Gastrocnemius medialis (tissue), 4 donors: ENCODE data around the gene MCF2L. TPM values are rescaled to one million over a fixed set of nuclear protein-coding genes. Genes with fewer than 3 reads are reported as not detected.

Experiments used
- ATAC-seq, 2 donors: fragments of 150-250 bp; one replicate each; pipeline ENCODE4 v1.9.1; 2016
- DNase-seq, 2 donors: peaks; one replicate each; pipeline ENCODE4 v3.0.0-alpha.2; 2019
- H3K27ac ChIP-seq, 4 donors: fragments of 200-600 bp; sonication (generic); 1 replicate in 1 of 4; 2 replicates in 3 of 4; pipeline ENCODE4 v1.5.1; 2016 to 2018; ENCODE audit warnings: mild to moderate bottlenecking in 2 of 4, moderate library complexity in 1 of 4
- H3K27me3 ChIP-seq, 3 donors: fragments of 200-600 bp; sonication (generic) in 2 of 3; 1 replicate in 1 of 3; 2 replicates in 2 of 3; pipeline versions ENCODE4 v1.5.1 to v1.6.0; 2016 to 2019; ENCODE audit warnings: mild to moderate bottlenecking in 1 of 3, moderate library complexity in 1 of 3
- H3K36me3 ChIP-seq, 2 donors: fragments of 200-600 bp; sonication (generic) in 1 of 2; one replicate each; pipeline ENCODE4 v1.5.1; 2017 to 2018
- H3K4me1 ChIP-seq, 2 donors: fragments of 200-600 bp; sonication (generic) in 1 of 2; one replicate each; pipeline ENCODE4 v1.5.1; 2016 to 2017; ENCODE audit warnings: mild to moderate bottlenecking in 2 of 2
- H3K4me3 ChIP-seq, 4 donors: fragments of 200-600 bp; sonication (generic) in 3 of 4; 1 replicate in 1 of 4; 2 replicates in 3 of 4; pipeline ENCODE4 v1.5.1; 2016 to 2019; ENCODE audit warnings: mild to moderate bottlenecking in 2 of 4
- H3K9me3 ChIP-seq, 3 donors: fragments of 200-600 bp; sonication (generic) in 2 of 3; 1 replicate in 1 of 3; 2 replicates in 2 of 3; pipeline ENCODE4 v1.5.1; 2016 to 2019
- POLR2A ChIP-seq, 2 donors: fragments of 450-650 bp; IDR thresholded peaks; one replicate each; pipeline ENCODE4 v1.6.1; 2017; ENCODE audit warnings: antibody characterized with exemption in 2 of 2, mild to moderate bottlenecking in 2 of 2, moderate library complexity in 2 of 2
- in situ Hi-C, 4 donors: fragments of 200-750 bp; cut with MboI; loops; one replicate each; pipeline versions ENCODE4 v1.15.0 to v1.8.0; 2017; ENCODE audit warnings: low sequenced_read_pairs in 4 of 4
- intact Hi-C: fragments of 100-400 bp; cut with DNase I; formaldehyde crosslinking; loops from one replicate; pipeline ENCODE4 v1.15.1; 2023; ENCODE audit warnings: low total_unique reads
- total RNA-seq, 4 donors: library from RNA; depleted of rRNA; stranded (reverse); fragments of >200 nt; gene quantifications; one replicate each; pipeline versions ENCODE4 v1.1.0 to v1.2.3, GENCODE V29; 2016
- TF ChIP-seq, protein P1 (sequence below), 5 experiments: fragments of 450-650 bp in 3 of 5; fragments of 200-600 bp in 2 of 5; sonication (generic) in 2 of 5; IDR thresholded peaks in 4 of 5; conservative IDR thresholded peaks in 1 of 5; 1 replicate in 4 of 5; 2 replicates in 1 of 5; pipeline ENCODE4 v1.5.1; 2016 to 2019; ENCODE audit warnings: antibody characterized with exemption in 5 of 5, mild to moderate bottlenecking in 3 of 5, moderate library complexity in 3 of 5

MCF2L gene
- total RNA-seq, 4 donors from 2014 or later = 16.1 to 21.2 (median 19.4) TPM

DNA sequence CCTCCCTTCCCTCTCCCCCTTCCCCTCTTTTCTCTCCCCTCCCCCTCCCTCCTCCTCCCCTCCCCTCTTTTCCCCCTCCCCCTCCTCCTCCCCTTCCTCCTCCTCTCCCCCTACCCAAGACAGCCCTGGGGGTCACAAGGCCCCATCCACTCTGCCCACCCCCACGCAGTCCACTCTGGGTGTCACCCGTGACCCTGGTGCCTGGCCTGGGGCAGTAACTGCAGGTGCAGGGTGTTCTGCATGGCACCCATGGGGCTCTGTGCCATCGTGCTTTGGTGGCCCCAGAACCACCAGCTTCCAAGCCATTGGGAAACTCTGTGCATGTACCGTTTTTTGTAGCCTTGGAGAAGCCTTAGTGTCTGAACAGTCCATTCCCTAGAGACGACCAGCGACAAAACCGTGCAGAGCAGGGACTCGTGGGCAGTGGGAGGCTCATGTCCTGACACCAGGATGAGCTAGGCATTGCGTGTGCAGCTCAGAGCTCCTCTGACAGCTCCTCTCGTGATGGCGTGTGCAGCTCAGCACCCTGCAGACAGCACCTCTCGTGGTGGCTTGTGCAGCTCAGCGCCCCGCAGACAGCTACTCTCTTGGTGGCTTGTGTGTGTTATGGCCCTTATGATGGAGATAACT lies 92.9 kb downstream of the MCF2L start:
- ATAC-seq (no peak), DNase-seq (no peak)
- H3K4me3 ChIP-seq = no peak overlapping the region
- in situ Hi-C loops (no loop called here), intact Hi-C loops (no loop called here)
- no peaks in the 10 kb centered on the region for H3K36me3 ChIP-seq
- TF ChIP-seq, protein P1, sequence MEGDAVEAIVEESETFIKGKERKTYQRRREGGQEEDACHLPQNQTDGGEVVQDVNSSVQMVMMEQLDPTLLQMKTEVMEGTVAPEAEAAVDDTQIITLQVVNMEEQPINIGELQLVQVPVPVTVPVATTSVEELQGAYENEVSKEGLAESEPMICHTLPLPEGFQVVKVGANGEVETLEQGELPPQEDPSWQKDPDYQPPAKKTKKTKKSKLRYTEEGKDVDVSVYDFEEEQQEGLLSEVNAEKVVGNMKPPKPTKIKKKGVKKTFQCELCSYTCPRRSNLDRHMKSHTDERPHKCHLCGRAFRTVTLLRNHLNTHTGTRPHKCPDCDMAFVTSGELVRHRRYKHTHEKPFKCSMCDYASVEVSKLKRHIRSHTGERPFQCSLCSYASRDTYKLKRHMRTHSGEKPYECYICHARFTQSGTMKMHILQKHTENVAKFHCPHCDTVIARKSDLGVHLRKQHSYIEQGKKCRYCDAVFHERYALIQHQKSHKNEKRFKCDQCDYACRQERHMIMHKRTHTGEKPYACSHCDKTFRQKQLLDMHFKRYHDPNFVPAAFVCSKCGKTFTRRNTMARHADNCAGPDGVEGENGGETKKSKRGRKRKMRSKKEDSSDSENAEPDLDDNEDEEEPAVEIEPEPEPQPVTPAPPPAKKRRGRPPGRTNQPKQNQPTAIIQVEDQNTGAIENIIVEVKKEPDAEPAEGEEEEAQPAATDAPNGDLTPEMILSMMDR (IDR thresholded peaks at IDR 0.05 in 4 of 5, conservative IDR thresholded peaks at IDR 0.05 in 1 of 5) = no peak
- no peak for TF ChIP-seq POLR2A (IDR thresholded peaks at IDR 0.05)
- no peaks in the 10 kb centered on the region for H3K27me3 ChIP-seq
- no peaks in the 10 kb centered on the region for H3K9me3 ChIP-seq
- H3K27ac ChIP-seq = no peak overlapping the region
- no peaks in the 10 kb centered on the region for H3K4me1 ChIP-seq

DNA sequence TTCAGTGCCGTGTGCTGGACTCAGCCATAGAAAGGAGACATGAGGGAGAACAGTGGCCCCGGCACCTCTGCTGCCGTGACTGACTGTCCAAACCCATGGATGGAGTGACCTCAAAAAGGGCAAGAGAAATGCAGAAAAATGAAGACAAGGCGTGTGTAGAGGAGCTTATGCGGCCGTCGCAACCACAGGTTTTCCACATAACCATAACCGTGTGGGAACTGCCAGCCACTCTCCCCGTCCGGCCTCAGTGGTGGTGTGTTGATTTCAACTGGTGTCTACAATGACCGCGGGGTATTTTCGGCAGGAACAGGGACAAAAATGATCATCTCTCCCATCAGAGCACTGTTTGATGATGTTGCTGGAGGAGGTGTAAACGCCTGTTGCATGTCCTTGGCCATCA lies 93.7 kb downstream of the MCF2L start:
- H3K27ac ChIP-seq = no peak overlapping the region
- no peak overlapping the region for H3K4me3 ChIP-seq
- H3K36me3 ChIP-seq = no peaks in the 10 kb centered on the region
- DNase-seq (no peak), ATAC-seq (no peak)
- no peak for TF ChIP-seq POLR2A (IDR thresholded peaks at IDR 0.05)
- TF ChIP-seq, protein P1 (IDR thresholded peaks at IDR 0.05 in 4 of 5, conservative IDR thresholded peaks at IDR 0.05 in 1 of 5) = no peak
- no peaks in the 10 kb centered on the region for H3K27me3 ChIP-seq
- in situ Hi-C loops (no loop called here), intact Hi-C loops (no loop called here)
- H3K4me1 ChIP-seq = no peaks in the 10 kb centered on the region
- H3K9me3 ChIP-seq = no peaks in the 10 kb centered on the region

DNA sequence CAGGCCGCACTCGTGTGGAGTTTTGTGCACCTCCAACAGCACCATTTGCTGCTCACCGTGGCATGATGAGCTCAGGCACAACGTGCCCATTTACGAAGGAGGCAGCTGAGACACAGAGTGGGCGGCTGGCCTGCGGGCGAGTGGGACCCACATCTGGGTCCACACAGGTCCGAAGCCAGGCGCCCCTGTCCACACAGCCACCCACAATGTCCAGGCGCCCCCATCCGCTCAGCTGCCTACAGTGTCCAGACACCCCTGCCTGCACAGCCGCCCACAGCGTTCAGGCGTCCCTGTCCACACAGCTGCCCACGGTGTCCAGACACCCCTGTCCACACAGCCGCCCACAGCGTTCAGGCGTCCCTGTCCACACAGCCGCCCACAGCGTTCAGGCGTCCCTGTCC lies 94.1 kb downstream of the MCF2L start:
- no peak overlapping the region for H3K4me3 ChIP-seq
- DNase-seq (no peak), ATAC-seq (no peak)
- H3K27ac ChIP-seq = no peak overlapping the region
- no peaks in the 10 kb centered on the region for H3K27me3 ChIP-seq
- in situ Hi-C loops (no loop called here), intact Hi-C loops (no loop called here)
- TF ChIP-seq, protein P1 (IDR thresholded peaks at IDR 0.05 in 4 of 5, conservative IDR thresholded peaks at IDR 0.05 in 1 of 5) = no peak
- no peak for TF ChIP-seq POLR2A (IDR thresholded peaks at IDR 0.05)
- no peaks in the 10 kb centered on the region for H3K9me3 ChIP-seq
- H3K4me1 ChIP-seq = no peaks in the 10 kb centered on the region
- H3K36me3 ChIP-seq = no peaks in the 10 kb centered on the region

DNA sequence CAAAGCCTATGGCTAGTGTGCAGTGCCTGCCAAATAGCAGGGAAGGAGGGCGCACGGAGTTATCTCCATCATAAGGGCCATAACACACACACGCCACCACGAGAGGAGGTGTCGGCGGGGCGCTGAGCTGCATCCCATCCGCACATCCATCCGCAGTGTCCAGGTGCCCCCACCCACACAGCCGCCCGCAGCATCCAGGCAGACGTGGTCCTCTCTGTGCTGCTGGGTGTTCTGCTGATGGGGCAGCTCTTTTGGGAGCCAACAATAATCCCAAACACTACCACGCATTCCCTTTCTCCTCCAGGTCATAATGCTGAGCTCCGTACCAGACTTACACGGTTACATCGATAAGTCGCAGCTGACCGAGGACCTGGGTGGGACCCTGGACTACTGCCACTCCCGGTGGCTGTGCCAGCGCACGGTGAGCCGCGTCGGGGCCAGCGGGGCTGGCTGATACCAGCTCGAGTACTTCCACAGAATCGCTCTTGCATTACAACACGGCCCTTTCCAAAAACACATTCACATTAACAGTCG lies 95.1 kb downstream of the MCF2L start:
- ATAC-seq = no peak
- in situ Hi-C loops = no loop called here
- Histone ChIP-seq H3K36me3 (no peaks in the 10 kb centered on the region), H3K4me1 (no peaks in the 10 kb centered on the region), H3K27ac (no peak overlapping the region), H3K9me3 (no peaks in the 10 kb centered on the region), H3K27me3 (no peaks in the 10 kb centered on the region), H3K4me3 (no peak overlapping the region)
- DNase-seq = no peak
- TF ChIP-seq, protein P1 (IDR thresholded peaks at IDR 0.05 in 4 of 5, conservative IDR thresholded peaks at IDR 0.05 in 1 of 5) = no peak
- TF ChIP-seq POLR2A (IDR thresholded peaks at IDR 0.05) = no peak
- intact Hi-C loops = no loop called here
